IgD-negative memory B cell (primary cell): Measurements from ENCODE around the gene FBXL14. TPM values are rescaled to one million over a fixed set of nuclear protein-coding genes. Genes with fewer than 3 reads are reported as not detected.
"Not testable (repeated sequence)": the region's sequence is repeated elsewhere in the genome, so short reads cannot be mapped to it uniquely, and the experiment has no call there.

ENCODE experiments used
- H3K27ac Mint-ChIP-seq, 3 donors: one replicate each; pipeline ENCODE4 v1.8.0; 2020 to 2022; ENCODE audit warnings: mild to moderate bottlenecking in 3 of 3, mixed read lengths in 3 of 3, moderate library complexity in 1 of 3
- H3K27me3 Mint-ChIP-seq: one replicate; pipeline ENCODE4 v1.8.0; 2021; ENCODE audit warnings: mixed read lengths
- H3K36me3 Mint-ChIP-seq: one replicate; pipeline ENCODE4 v1.8.0; 2020; ENCODE audit warnings: mild to moderate bottlenecking, mixed read lengths
- H3K4me1 Mint-ChIP-seq, 3 donors: one replicate each; pipeline ENCODE4 v1.8.0; 2020 to 2022; ENCODE audit warnings: mixed read lengths in 3 of 3, mild to moderate bottlenecking in 1 of 3
- H3K4me3 Mint-ChIP-seq, 4 donors: one replicate each; pipeline ENCODE4 v1.8.0; 2020 to 2022; ENCODE audit warnings: mild to moderate bottlenecking in 4 of 4, mixed read lengths in 4 of 4, moderate library complexity in 3 of 4
- H3K9me3 Mint-ChIP-seq, 3 donors: one replicate each; pipeline ENCODE4 v1.8.0; 2020 to 2021; ENCODE audit warnings: mixed read lengths in 3 of 3, mild to moderate bottlenecking in 1 of 3
- polyA plus RNA-seq: library from polyadenylated mRNA; unstranded; fragments of 300-500 nt; fragmentation: Illumina TruSeq; gene quantifications from one replicate; pipeline ENCODE4 v1.2.3, GENCODE V29; 2021

The FBXL14 gene
- polyA plus RNA-seq, 1 donor from 2014 or later = 20.5 TPM

DNA sequence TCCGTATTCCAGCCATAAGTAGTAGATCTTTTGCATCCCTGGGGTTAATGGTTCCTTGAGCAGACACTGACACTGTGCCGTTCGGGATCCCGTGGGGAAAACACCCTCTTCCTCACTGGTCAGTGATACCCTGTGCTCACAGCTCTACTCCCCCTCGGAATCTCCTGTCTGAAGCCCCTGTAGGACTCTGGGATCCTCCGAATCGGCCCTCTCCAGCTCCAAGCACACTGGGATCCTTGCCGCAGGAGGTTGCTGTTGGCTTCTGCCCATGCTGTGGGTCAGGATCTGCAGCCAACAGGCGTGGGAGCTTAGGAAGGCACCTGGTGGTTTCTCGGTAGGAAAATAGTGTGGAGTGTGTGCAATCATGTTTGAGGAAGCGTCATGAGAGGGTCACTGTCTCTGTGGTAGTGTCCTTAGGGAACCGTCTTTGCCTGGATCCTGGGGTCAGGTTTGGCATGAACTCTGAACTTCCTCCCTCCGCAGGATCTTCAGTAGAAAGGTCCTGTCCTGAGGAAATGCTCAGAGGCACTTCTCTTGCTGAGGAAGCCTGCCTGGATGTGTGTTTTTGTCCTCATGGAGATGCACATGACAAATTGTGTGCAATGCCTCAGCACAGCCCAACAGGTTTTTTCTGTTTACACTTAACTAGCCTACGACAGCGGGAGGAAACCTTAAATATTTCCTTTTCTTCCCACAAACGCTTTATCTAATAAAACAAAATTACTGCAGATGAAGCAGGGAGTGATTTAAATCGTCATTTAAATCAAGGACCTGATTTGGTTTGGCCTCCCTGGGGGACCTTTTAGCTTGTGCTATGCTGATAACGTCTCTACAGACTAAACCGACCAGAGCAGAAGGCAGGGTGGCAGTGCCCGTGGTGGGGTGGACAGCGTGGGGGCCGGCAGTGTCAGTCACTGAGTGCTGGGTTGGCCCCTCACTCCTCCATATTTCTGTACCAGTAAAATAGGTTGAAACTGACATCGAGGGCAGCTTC lies 18.7 kb downstream of the FBXL14 start:
- Mint-ChIP-seq H3K27ac (peak overlapping the region in 1 of 3 donors; percentile 21), H3K27me3 (peaks cover under 1% of the 10 kb centered on the region), H3K4me3 (no peak overlapping the region)

DNA sequence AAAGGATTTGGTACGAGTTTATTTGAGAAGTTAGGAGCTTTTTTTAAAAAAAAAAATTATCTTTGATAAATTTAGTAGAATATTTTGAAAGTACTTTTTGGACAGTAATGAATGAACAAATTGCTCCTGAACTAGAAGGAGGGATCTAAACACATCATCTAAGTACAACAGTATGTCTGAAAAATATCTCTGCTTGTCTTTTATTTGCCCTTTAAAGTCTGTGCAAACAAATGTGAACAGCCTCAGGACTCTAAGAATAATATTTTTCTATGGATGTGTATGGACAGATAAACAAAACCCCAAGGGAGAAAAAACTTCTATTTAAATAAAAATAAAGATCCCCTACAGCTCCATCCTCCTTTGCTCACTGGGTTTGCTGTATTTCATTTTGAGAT lies 19.5 kb downstream of the FBXL14 start:
- peaks cover 0 to 4% (median 2%) of the 10 kb centered on the region in 3 donors for H3K4me1 Mint-ChIP-seq
- no peak overlapping the region for H3K4me3 Mint-ChIP-seq
- H3K27me3 Mint-ChIP-seq = peaks cover 1% of the 10 kb centered on the region
- H3K9me3 Mint-ChIP-seq = peaks cover 0 to 1% (median 0%) of the 10 kb centered on the region in 3 donors
- H3K27ac Mint-ChIP-seq = no peak overlapping the region
- H3K36me3 Mint-ChIP-seq = no peaks in the 10 kb centered on the region

More for the DNA sequence above, 18.7 kb downstream of the FBXL14 start:
- peaks cover 0 to 1% (median 0%) of the 10 kb centered on the region in 3 donors for H3K9me3 Mint-ChIP-seq
- no peaks in the 10 kb centered on the region for H3K36me3 Mint-ChIP-seq
- peaks cover 0 to 4% (median 2%) of the 10 kb centered on the region in 3 donors for H3K4me1 Mint-ChIP-seq

DNA sequence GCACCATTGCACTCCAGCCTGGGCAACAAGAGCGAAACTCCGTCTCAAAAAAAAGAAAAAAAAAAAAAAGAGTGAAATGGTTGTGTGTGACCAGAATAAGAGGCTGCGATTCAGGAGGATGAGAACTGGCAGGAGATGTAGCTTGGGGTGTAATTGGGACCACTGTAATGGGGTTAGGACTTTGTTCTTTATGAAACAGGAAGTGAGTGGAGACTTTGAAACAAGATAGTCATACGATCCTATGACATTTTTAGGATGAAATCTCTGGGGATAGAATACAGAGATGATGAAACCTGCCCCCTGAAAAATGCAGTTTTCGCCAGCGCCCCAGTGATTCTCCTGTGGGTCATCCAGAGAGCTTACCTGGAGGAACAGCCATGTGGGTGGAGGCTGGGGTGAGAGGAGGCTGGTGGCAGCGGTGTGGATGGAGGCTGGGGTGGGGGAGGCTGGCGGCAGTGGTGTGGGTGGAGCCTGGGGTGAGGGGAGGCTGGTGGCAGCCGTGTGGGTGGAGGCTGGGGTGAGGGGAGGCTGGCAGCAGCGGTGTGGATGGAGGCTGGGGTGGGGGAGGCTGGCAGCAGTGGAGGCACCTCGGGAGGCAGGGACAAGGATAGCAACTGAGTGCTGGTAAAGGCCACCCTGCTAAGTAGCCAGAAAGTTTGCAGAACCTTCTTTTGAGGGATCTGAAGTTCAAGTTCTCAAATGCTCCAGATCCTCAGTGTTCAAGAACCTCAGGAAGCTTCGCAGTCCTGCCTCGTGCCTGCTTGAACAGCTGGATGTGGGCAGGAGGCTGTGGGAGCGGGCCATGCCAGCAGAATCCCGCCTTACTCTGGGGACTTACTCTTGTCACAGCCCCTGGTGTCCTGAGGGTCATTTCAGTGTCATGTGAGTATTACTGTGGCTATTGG lies 20.2 kb downstream of the FBXL14 start:
- H3K4me1 Mint-ChIP-seq = peaks cover 0 to 4% (median 2%) of the 10 kb centered on the region in 3 donors
- H3K9me3 Mint-ChIP-seq = peaks cover 0 to 1% (median 0%) of the 10 kb centered on the region in 3 donors
- peaks cover under 1% of the 10 kb centered on the region for H3K36me3 Mint-ChIP-seq
- no peak overlapping the region for H3K27ac Mint-ChIP-seq
- H3K27me3 Mint-ChIP-seq = peaks cover 1% of the 10 kb centered on the region
- H3K4me3 Mint-ChIP-seq = no peak overlapping the region

DNA sequence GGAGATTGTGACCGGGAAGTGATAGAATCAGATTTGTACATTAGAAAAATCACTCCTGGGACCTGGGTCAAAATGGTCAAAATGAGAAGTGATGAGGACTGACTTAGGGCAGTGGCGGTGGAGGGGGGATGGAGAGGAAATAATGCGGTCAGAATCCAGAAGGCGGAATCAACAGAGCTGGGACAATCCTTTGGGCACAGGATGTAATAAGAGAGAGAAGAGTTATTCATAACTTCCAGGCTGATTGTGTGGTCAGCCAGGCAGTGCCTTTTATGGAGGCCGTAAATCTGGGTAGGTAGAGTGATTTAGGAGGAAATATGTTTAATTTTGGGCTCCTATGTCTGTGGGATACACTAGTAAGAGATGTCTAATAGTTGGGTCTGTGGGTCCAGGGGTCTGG lies 21.6 kb downstream of the FBXL14 start:
- Mint-ChIP-seq H3K27me3 (peaks cover 3% of the 10 kb centered on the region), H3K4me1 (peaks cover 0 to 6% (median 3%) of the 10 kb centered on the region in 3 donors), H3K4me3 (no peak overlapping the region), H3K9me3 (peaks cover 0 to 1% (median 0%) of the 10 kb centered on the region in 3 donors), H3K27ac (no peak overlapping the region), H3K36me3 (peaks cover 2% of the 10 kb centered on the region)

DNA sequence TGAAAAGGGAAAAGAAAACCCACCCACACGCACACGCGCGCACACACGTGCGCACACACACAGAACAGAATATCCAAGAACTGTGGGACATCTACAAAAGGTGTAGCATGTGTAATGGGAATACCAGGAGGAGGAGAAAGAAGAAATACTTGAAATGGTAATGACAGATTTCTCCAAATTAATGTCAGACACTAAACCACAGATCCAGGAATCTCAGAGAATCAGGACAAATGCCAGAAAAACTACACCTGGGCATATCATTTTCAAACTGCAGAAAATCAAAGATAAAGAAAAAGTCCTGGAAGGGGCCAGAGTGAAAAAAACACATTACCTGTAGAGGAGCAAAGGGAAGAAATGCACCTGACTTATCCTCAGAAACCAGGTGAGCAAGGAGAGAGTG lies 26.5 kb downstream of the FBXL14 start:
- H3K36me3 Mint-ChIP-seq = peaks cover 5% of the 10 kb centered on the region
- H3K4me1 Mint-ChIP-seq = peaks cover 0 to 2% (median 2%) of the 10 kb centered on the region in 3 donors
- H3K9me3 Mint-ChIP-seq = no peaks in the 10 kb centered on the region
- H3K4me3 Mint-ChIP-seq = no peak overlapping the region
- H3K27me3 Mint-ChIP-seq = peaks cover 4% of the 10 kb centered on the region
- H3K27ac Mint-ChIP-seq = no peak overlapping the region

DNA sequence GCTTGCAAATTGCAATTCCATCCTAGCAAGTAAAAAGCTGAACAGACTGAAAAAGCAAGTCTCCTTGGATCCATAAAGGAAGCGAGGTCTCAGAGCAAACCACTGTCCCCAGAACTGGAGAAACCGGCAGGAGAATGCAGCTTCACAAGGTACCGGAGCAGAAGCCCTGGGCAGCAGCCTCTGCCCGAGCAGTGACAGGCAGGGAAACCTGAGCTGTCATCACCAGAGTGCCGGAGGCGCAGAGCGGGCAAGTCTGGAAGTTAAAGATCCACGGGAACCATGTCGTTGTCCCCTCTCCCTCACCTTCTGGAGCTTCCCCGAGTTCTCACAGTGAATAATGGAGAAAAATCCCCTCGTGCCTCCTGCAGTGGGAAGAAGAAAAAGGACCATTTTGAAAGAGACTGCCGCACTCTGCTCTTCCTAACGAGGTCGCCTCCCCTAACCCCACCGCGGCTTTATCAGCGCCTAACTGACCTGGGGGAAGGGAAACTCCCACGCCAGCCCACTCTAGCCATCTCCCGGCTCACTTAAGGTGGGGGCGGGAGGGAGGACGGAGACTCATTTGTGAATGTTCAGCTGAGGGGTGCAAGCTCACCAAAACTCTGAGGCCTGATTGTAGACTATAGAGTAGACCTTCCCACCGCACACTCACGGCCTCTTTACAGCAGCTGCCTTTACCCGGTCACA lies 27.8 kb downstream of the FBXL14 start:
- no peaks in the 10 kb centered on the region for H3K9me3 Mint-ChIP-seq
- no peak overlapping the region for H3K4me3 Mint-ChIP-seq
- H3K27me3 Mint-ChIP-seq = peaks cover 4% of the 10 kb centered on the region

DNA sequence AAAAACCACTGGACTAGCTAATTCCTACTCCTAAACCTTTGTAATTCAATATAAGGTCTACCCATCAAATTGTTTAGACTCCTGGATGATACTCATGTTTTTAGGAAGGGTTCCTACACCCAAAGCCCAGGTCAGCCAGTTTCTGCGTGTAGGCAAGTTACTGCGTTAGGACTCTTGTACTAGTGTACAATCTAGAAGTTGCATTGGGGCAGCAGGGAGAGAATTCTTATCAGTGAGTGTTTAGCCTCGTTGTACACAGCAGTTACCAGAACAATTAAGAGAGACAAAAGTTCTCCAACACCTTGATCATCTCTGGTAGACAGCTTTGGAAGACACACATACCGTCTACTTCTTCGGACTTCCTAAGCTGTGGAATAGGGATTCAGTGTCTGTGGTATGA lies 29.2 kb downstream of the FBXL14 start:
- H3K9me3 Mint-ChIP-seq = no peaks in the 10 kb centered on the region

More for the DNA sequence above, 27.8 kb downstream of the FBXL14 start:
- peaks cover 0 to 2% (median 2%) of the 10 kb centered on the region in 3 donors for H3K4me1 Mint-ChIP-seq
- H3K36me3 Mint-ChIP-seq = peaks cover 5% of the 10 kb centered on the region
- no peak overlapping the region for H3K27ac Mint-ChIP-seq

DNA sequence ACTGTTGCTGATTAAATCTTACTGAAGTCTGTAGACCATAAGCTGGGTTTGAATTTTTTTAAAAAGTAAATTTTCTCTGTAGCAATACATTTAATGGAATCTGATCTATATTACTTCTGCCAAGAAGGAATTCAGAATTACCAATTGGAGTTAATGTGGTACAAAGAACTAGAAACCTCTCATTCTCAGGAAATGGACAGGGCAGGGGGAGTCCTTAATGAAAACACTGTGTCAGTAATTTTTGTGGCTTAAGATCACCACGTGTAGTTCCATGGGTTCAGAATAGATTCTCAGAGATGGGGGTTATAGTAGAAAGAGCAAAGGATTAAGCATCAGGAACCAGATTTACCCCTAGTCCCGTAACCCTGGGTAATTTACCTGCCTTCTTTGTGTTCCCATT lies 30.3 kb downstream of the FBXL14 start:
- peaks cover 0 to 2% (median 1%) of the 10 kb centered on the region in 3 donors for H3K4me1 Mint-ChIP-seq
- H3K27ac Mint-ChIP-seq = no peak overlapping the region
- H3K9me3 Mint-ChIP-seq = no peaks in the 10 kb centered on the region
- peaks cover 2% of the 10 kb centered on the region for H3K27me3 Mint-ChIP-seq
- H3K36me3 Mint-ChIP-seq = peaks cover 5% of the 10 kb centered on the region
- H3K4me3 Mint-ChIP-seq = no peak overlapping the region

More for the DNA sequence above, 29.2 kb downstream of the FBXL14 start:
- Mint-ChIP-seq H3K27ac (no peak overlapping the region), H3K4me1 (peaks cover 0 to 2% (median 2%) of the 10 kb centered on the region in 3 donors), H3K27me3 (peaks cover 2% of the 10 kb centered on the region), H3K36me3 (peaks cover 5% of the 10 kb centered on the region), H3K4me3 (no peak overlapping the region)

DNA sequence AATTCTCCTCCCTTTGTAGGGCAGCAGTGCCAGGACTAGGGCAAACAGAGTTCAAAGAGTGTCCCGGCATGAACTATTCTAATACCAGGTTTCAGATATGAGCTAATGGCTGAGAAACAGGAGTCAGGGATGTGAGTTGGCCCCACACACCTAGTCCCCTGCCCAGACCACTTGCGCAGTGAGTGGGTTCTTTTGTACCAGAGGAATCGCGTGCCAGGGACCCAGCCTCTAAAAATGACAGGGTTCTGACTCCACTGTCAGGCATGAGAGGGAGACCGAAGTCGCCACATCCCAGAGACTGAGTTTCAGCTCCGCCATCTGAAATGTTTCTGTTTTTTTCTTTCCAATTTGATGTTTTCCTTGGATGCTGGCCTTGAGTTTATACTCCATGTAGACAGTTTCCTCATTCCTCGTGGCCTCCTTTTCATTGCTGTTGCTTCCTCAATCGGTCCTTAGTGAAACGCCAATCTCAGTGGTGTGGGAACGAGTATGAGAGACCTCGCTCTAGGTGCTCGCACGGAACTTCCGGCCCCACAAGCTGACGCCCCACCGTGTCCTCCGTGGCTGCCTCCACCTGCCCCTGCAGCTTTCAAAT lies 31.5 kb downstream of the FBXL14 start:
- Mint-ChIP-seq H3K27ac (peak overlapping the region in 1 of 3 donors; percentile 67), H3K9me3 (no peaks in the 10 kb centered on the region), H3K36me3 (peaks cover 5% of the 10 kb centered on the region), H3K27me3 (peaks cover 2% of the 10 kb centered on the region), H3K4me3 (no peak overlapping the region), H3K4me1 (peaks cover 0 to 1% (median 0%) of the 10 kb centered on the region in 3 donors)

DNA sequence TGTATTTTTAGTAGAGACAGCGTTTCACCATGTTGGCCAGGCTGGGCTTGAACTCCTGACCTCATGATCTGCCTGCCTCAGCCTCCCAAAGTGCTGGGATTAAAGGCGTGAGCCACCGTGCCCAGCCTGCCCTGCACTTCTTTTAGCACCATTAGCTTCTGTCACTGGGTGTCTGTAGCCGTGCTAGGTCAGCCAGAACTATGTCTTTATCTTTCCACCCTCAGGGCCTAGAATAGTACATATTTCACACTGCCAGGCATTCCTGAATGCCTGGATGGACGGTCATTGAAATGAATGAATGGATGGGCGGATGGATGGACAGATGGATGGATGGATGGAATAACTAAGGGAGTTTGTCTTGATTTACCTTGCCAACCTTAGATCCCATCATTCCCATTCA lies 33.7 kb downstream of the FBXL14 start:
- Mint-ChIP-seq H3K9me3 (peaks cover 0 to 2% (median 0%) of the 10 kb centered on the region in 3 donors), H3K4me3 (no peak overlapping the region), H3K27me3 (peaks cover 1% of the 10 kb centered on the region), H3K4me1 (peaks cover 0 to 1% (median 0%) of the 10 kb centered on the region in 3 donors), H3K27ac (no peak overlapping the region), H3K36me3 (peaks cover 5% of the 10 kb centered on the region)

DNA sequence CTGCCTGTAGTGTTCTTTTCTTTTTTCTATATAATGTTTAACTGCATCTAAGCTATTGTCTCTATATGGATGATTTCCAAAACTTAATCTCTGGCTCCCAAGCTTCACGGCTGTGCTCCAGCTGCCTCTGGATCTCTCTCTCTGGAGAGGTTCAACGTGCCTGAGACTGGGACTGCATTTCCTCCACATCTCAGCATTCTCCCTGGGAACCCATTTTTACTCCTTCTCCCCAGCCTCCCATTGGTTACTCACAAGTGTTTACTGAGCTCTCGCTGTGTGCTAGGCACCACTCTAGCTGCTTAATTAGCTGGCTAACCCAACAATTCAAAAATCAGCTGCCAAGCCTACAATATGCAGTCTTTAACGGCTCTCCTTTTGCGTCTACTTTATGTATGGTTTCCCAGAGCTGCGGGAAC lies 34.7 kb downstream of the FBXL14 start:
- peaks cover 0 to 2% (median 0%) of the 10 kb centered on the region in 3 donors for H3K9me3 Mint-ChIP-seq
- no peak overlapping the region for H3K4me3 Mint-ChIP-seq
- peaks cover 1% of the 10 kb centered on the region for H3K27me3 Mint-ChIP-seq
- peaks cover 0 to 1% (median under 1%) of the 10 kb centered on the region in 3 donors for H3K4me1 Mint-ChIP-seq
- H3K27ac Mint-ChIP-seq = peak overlapping the region in 1 of 3 donors; percentile 0
- H3K36me3 Mint-ChIP-seq = peaks cover 7% of the 10 kb centered on the region

DNA sequence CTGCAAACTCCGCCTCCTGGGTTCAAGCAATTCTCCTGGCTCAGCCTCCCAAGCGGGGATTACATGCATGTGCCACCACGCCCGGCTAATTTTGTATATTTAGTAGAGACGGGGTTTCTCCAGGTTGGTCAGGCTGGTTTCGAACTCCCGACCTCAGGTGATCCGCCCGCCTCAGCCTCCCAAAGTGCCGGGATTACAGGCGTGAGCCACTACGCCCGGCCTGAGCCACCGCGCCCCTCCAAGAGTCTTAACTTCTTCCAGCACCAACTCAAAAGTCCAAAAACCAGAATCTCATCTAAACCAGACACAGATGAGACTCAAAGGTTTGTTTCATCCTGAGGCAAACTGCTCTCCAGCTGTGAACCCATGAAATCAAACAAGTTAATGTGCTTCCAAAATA lies 36.3 kb downstream of the FBXL14 start:
- H3K36me3 Mint-ChIP-seq, H3K9me3 Mint-ChIP-seq, H3K27me3 Mint-ChIP-seq, H3K27ac Mint-ChIP-seq, H3K4me3 Mint-ChIP-seq, H3K4me1 Mint-ChIP-seq: not testable (repeated sequence)

DNA sequence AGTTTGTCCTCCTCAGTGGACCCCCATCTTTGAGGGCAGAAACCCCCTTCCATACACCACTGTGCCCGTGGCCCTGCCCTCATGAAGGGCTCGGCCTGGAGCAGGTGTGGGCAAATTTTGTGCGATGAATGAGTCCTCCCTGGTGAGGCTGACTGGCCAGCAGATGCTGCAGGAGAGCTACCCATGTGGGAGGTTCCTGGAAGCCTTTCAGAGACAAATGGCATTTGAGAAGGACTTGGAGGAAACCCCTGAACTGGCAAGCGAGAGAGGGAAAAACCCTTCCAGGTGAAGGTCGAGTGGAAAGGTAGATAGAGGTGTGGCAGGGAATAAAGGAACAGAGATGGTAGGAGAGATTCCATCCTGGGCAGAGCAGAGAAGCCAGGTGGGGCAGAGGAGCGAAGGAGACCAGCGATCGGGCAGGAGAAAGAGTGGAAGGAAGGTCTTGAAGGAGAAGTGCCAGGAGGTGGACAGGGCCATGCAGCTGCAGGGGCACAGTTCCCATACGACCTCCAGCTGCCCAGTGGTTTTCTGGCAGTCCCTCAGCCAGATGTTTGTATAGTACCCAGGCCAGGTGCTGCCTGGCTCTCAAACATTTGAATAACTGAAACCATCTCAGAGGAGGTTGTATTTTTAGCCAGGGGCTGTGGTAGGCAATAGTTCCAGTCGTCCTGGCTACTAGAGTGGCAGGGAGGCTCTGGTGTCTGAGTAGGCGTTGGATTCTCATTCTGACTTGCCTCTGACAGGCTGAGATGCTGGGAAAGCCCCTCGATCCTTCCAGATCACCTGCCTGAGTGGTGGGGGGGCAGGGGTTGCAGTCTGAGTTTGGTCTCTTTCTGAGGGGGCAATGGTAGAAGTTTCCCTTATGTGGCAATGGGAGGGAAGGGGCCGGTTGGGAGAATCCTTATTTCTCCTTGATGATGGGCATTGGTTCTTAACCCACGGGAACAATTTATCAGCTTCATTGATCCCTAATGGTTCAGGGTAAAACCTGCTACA lies 40.1 kb downstream of the FBXL14 start:
- peak overlapping the region in 2 of 3 donors; percentile 32 to 69 for H3K27ac Mint-ChIP-seq
- H3K27me3 Mint-ChIP-seq = no peaks in the 10 kb centered on the region
- H3K4me3 Mint-ChIP-seq = peak overlapping the region in 2 of 4 donors; percentile 61 to 76
- H3K4me1 Mint-ChIP-seq = peaks cover 7 to 9% (median 9%) of the 10 kb centered on the region in 3 donors
- peaks cover 1% of the 10 kb centered on the region for H3K36me3 Mint-ChIP-seq
- peaks cover 0 to 4% (median 2%) of the 10 kb centered on the region in 3 donors for H3K9me3 Mint-ChIP-seq
